Tibial artery (tissue), 4 donors: ENCODE measurements around the gene WASF2.
"Not testable (repeated sequence)": the region's sequence is repeated elsewhere in the genome, so short reads cannot be mapped to it uniquely, and the experiment has no call there.

ENCODE experiments used
- DNase-seq, 2 donors: peaks; one replicate each; pipeline ENCODE4 v3.0.0-alpha.2; 2019
- H3K27ac ChIP-seq, 2 donors: fragments of 200-600 bp; sonication (generic) in 1 of 2; 1 replicate in 1 of 2; 2 replicates in 1 of 2; pipeline ENCODE4 v1.5.1; 2018 to 2019; ENCODE audit warnings: mild to moderate bottlenecking in 1 of 2
- H3K27me3 ChIP-seq, 2 donors: fragments of 200-600 bp; sonication (generic) in 1 of 2; one replicate each; pipeline versions ENCODE4 v1.5.1 to v1.6.0; 2016 to 2019
- H3K36me3 ChIP-seq, 3 donors: fragments of 200-600 bp; sonication (generic) in 2 of 3; one replicate each; pipeline ENCODE4 v1.5.1; 2016 to 2019; ENCODE audit warnings: mild to moderate bottlenecking in 2 of 3
- H3K4me1 ChIP-seq, 4 donors: fragments of 200-600 bp; sonication (generic) in 2 of 4; 1 replicate in 3 of 4; 2 replicates in 1 of 4; pipeline ENCODE4 v1.5.1; 2016 to 2019
- H3K4me3 ChIP-seq, 2 donors: fragments of 200-600 bp; sonication (generic) in 1 of 2; 1 replicate in 1 of 2; 2 replicates in 1 of 2; pipeline ENCODE4 v1.5.1; 2018 to 2019; ENCODE audit warnings: mild to moderate bottlenecking in 2 of 2
- H3K9me3 ChIP-seq, 3 donors: fragments of 200-600 bp; sonication (generic) in 1 of 3; one replicate each; pipeline ENCODE4 v1.5.1; 2016 to 2019
- intact Hi-C: fragments of 100-400 bp; cut with DNase I; formaldehyde crosslinking; loops from one replicate; pipeline ENCODE4 v1.15.0; 2023; ENCODE audit warnings: low total_unique reads
- TF ChIP-seq, protein P1 (sequence below), 2 experiments: fragments of 200-600 bp in 1 of 2; fragments of 450-650 bp in 1 of 2; IDR thresholded peaks; one replicate each; pipeline ENCODE4 v1.5.1; 2017 to 2019; ENCODE audit warnings: antibody characterized with exemption in 2 of 2, mild to moderate bottlenecking in 1 of 2, moderate library complexity in 1 of 2

WASF2 gene, protein sequence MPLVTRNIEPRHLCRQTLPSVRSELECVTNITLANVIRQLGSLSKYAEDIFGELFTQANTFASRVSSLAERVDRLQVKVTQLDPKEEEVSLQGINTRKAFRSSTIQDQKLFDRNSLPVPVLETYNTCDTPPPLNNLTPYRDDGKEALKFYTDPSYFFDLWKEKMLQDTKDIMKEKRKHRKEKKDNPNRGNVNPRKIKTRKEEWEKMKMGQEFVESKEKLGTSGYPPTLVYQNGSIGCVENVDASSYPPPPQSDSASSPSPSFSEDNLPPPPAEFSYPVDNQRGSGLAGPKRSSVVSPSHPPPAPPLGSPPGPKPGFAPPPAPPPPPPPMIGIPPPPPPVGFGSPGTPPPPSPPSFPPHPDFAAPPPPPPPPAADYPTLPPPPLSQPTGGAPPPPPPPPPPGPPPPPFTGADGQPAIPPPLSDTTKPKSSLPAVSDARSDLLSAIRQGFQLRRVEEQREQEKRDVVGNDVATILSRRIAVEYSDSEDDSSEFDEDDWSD

DNA sequence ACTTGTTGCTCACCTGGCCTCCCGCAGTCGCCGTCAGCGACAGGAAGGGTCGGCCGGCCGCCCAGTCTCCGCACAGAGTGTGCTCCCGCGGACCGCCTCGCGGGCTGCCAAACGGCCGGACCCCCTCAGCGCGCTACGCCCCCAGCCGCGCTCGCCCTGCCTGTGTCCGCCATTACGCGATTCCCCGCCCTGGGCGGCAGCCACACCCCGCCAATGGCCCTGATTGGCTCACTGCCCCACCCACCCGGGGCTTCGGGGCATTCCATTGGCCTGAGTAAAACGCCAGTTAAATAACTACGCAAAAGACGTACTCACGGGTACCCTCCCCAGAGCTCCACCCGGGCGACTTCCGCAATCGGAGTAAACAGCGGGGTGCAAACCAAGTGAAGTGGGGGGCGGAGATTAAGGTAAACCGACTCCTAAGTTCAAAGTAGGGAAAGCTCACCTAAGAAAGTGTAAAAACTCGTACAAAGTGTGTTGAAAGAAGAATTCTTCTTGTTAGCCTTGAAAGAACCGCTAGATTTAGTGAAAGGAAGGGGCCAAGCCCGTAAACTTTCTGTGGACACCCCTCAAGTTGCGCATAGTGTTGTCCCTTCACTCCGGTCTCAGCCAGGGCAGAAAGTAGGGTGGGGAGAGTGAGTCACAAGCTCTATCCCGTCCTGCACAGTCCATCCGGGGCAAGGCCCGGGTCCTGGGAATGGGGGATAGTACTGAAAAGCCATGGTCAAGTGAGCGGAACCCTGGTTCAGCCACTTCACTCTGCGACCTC lies at the start of gene WASF2:
Gene WASF2, minus strand, starts transcription at position 195 of the 769 bp plus-strand sequence. CDS start 61,277 bp downstream, outside the sequence.
- H3K27me3 ChIP-seq = no peaks in the 10 kb centered on the region
- intact Hi-C loops = loop anchor here (5.0 to 10.0 kb wide), 2 partner anchors 37 to 55 kb away; no protein-coding TSS in a partner anchor
- H3K27ac ChIP-seq = peak within 1 kb of the TSS; percentile 98 to 100
- H3K4me1 ChIP-seq = peaks cover 8 to 52% (median 31%) of the 10 kb centered on the region in 4 donors
- DNase-seq = peak; percentile 97 to 98
- peak within 1 kb of the TSS; percentile 97 to 99 for H3K4me3 ChIP-seq
- H3K9me3 ChIP-seq = no peaks in the 10 kb centered on the region
- TF ChIP-seq, protein P1, sequence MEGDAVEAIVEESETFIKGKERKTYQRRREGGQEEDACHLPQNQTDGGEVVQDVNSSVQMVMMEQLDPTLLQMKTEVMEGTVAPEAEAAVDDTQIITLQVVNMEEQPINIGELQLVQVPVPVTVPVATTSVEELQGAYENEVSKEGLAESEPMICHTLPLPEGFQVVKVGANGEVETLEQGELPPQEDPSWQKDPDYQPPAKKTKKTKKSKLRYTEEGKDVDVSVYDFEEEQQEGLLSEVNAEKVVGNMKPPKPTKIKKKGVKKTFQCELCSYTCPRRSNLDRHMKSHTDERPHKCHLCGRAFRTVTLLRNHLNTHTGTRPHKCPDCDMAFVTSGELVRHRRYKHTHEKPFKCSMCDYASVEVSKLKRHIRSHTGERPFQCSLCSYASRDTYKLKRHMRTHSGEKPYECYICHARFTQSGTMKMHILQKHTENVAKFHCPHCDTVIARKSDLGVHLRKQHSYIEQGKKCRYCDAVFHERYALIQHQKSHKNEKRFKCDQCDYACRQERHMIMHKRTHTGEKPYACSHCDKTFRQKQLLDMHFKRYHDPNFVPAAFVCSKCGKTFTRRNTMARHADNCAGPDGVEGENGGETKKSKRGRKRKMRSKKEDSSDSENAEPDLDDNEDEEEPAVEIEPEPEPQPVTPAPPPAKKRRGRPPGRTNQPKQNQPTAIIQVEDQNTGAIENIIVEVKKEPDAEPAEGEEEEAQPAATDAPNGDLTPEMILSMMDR (IDR thresholded peaks at IDR 0.05) = no peak
- H3K36me3 ChIP-seq = no peaks in the 10 kb centered on the region

- DNase-seq = no peak
- Histone ChIP-seq H3K36me3 (peaks cover 12 to 18% (median 15%) of the 10 kb centered on the region in 3 donors), H3K9me3 (no peaks in the 10 kb centered on the region), H3K27me3 (no peaks in the 10 kb centered on the region), H3K27ac (peak overlapping the region; percentile 76 to 82), H3K4me1 (peaks cover 4 to 88% (median 72%) of the 10 kb centered on the region in 4 donors), H3K4me3 (no peak overlapping the region)
- intact Hi-C loops = loop anchor here (5.0 kb wide), 1 partner anchor 126 kb away; no protein-coding TSS in a partner anchor
- TF ChIP-seq, protein P1 (IDR thresholded peaks at IDR 0.05) = no peak
These were observed 48.8 kb upstream of the WASF2 start for GRCh38 chr1:27538793-27539192.

DNA sequence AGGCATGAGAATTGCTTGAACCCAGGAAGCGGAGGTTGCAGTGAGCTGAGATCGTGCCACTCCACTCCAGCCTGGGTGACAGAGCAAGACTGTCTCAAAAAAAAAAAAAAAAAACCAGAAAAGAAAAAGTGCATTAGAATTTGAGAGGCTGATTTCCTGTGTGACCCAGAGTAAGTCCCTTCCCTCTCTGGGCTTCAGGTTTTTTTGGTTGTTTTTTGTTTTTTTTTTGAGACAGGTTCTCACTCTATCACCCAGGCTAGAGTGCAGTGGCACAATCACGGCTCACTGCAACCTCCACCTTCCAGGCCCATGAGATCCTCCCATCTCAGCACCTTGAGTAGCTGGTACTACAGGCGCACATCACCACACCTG lies 48.3 kb upstream of the WASF2 start:
- H3K36me3 ChIP-seq = peaks cover 18 to 21% (median 20%) of the 10 kb centered on the region in 3 donors
- intact Hi-C loops = loop anchor here (5.0 kb wide), 1 partner anchor 126 kb away; no protein-coding TSS in a partner anchor
- not testable (repeated sequence) for H3K4me3 ChIP-seq, DNase-seq, H3K27me3 ChIP-seq, H3K9me3 ChIP-seq
- peak overlapping the region; percentile 76 to 82 for H3K27ac ChIP-seq
- H3K4me1 ChIP-seq = peaks cover 4 to 83% (median 68%) of the 10 kb centered on the region in 4 donors

- intact Hi-C loops = loop anchor here (5.0 kb wide), 1 partner anchor 124 kb away; no protein-coding TSS in a partner anchor
- no peaks in the 10 kb centered on the region for H3K9me3 ChIP-seq
- peaks cover 19 to 32% (median 27%) of the 10 kb centered on the region in 3 donors for H3K36me3 ChIP-seq
- DNase-seq = peak; percentile 57 to 87
- H3K4me3 ChIP-seq = peak overlapping the region in 1 of 2 donors; percentile 15
- peaks cover 4 to 68% (median 53%) of the 10 kb centered on the region in 4 donors for H3K4me1 ChIP-seq
- H3K27ac ChIP-seq = peak overlapping the region; percentile 76 to 82
- TF ChIP-seq, protein P1 (IDR thresholded peaks at IDR 0.05) = peak in 1 of 2 experiments; percentile 8
- no peaks in the 10 kb centered on the region for H3K27me3 ChIP-seq
These were observed 46.8 kb upstream of the WASF2 start for GRCh38 chr1:27536767-27537166.

DNA sequence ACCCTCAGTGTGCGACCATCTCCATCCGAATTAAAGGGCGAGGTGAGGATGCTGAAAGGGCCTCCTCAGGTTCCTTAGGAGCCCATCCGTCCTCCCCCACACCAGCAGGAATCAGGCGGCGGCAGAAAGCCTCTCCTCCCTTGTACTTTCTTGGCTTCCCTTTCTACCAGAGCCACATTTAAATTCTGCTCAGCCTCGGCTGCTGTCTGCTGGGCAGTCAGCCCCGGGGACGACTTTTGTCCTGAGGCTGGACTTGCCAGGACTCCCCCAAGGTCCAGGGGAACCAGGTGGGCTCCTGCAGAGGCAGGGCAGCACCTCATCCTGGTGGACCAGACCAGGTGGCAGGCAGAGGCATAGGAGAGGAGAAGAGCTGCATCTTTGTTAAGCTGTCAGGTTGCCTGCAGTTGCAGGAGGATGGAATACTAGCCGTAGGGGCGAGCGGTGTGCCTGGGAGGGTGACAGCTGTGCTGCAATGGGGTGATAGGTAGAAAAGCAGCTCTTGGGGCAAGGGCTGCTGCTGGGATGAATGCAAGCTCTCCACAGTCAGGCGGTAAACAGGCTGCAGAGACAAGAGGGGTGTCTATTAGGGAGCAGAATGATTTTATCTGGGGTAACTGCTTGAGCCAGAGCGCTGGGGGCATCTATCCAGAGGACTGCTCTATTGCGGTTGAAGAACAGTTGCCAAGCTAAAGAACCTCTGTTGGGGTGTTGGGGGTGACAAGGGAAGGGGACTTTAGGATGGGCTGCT lies 46.2 kb upstream of the WASF2 start:
- H3K27me3 ChIP-seq = no peaks in the 10 kb centered on the region
- H3K4me1 ChIP-seq = peaks cover 4 to 62% (median 48%) of the 10 kb centered on the region in 4 donors
- peak overlapping the region in 1 of 2 donors; percentile 15 for H3K4me3 ChIP-seq
- H3K36me3 ChIP-seq = peaks cover 19 to 32% (median 27%) of the 10 kb centered on the region in 3 donors
- intact Hi-C loops = loop anchor here (5.0 kb wide), 1 partner anchor 124 kb away; no protein-coding TSS in a partner anchor
- H3K9me3 ChIP-seq = no peaks in the 10 kb centered on the region
- TF ChIP-seq, protein P1 (IDR thresholded peaks at IDR 0.05) = no peak
- DNase-seq = no peak
- H3K27ac ChIP-seq = peak overlapping the region; percentile 76 to 82
